Left ventricle myocardium inferior (tissue), 1 donor: ENCODE measurements around the gene RGS7. TPM values are rescaled to one million over a fixed set of nuclear protein-coding genes. Genes with fewer than 3 reads are reported as not detected.
"Not testable (repeated sequence)": the region's sequence is repeated elsewhere in the genome, so short reads cannot be mapped to it uniquely, and the experiment has no call there.

Experiments
- DNase-seq: peaks from one replicate; pipeline ENCODE4 v3.0.0-alpha.2; 2020
- H3K27ac ChIP-seq: fragments of 200-600 bp; replicated peaks from 2 replicates; pipeline ENCODE4 v1.8.0; 2021
- H3K27me3 ChIP-seq: fragments of 200-600 bp; 2 replicates; pipeline ENCODE4 v1.8.0; 2021; ENCODE audit warnings: low read depth
- H3K36me3 ChIP-seq: fragments of 200-600 bp; 2 replicates; pipeline ENCODE4 v1.8.0; 2021
- H3K4me1 ChIP-seq: fragments of 200-600 bp; 2 replicates; pipeline ENCODE4 v1.8.0; 2021
- H3K4me3 ChIP-seq: fragments of 200-600 bp; 2 replicates; pipeline ENCODE4 v1.8.0; 2021; ENCODE audit warnings: mild to moderate bottlenecking, moderate library complexity
- H3K9me3 ChIP-seq: fragments of 200-600 bp; replicated peaks from 2 replicates; pipeline ENCODE4 v1.8.0; 2021
- intact Hi-C: fragments of 100-400 bp; cut with micrococcal nuclease; formaldehyde crosslinking; loops from one replicate; pipeline ENCODE4 v1.11.0; 2022
- total RNA-seq: library from RNA; stranded (reverse); fragmentation: NEBNext Ultra II Directional; extraction: Animal tissue kit (Norgen Biotek cat#: 25700); gene quantifications from one replicate; pipeline ENCODE4 v1.2.1, GENCODE V29; 2021
- TF ChIP-seq, protein P1 (sequence below): fragments of 200-600 bp; IDR thresholded peaks from 2 replicates; pipeline ENCODE4 v1.8.0; 2021; ENCODE audit warnings: antibody characterized with exemption, mild to moderate bottlenecking, borderline replicate concordance
- donor health status: DM: no; HTN: yes; CAD: no; lungs with severe emphysema.

RGS7 gene
- total RNA-seq, 1 donor from 2014 or later: not detected

DNA sequence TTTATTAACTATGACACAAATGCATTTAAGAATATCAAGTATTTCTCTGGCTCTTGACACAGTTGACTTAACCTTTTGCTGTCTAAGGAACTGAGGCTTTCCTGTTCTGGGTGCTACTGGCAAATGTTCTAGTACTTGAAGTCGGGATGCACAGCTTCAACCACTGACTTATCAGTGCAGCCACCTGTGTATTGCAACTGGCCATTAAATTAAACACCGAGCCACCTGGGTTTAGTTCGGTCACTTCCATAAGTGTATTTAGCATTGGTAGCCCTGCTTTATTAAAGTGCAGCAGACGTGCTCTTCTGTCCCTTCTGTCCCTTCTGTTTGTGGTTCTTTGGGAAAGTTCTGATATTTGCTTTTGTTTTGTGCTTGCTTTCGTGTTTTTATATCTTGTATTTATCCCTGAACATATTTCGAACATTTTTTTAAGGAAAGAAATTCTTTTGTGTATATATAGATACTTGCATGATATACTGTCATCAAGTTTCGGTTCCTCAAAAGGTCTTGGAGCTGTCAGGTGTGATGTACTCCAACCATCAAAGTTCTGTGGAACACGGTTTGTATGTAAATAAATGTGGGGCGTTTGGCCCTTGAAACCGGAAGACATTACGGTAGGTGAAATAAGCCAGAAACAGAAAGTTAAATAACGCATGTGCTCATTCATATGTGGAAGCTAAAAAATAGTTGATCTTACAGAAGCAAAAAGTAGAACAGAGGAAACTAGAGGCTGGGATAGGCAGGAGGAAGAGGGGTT is 447.1 kb downstream of the RGS7 start:
- Histone ChIP-seq H3K9me3 (no peaks in the 10 kb centered on the region), H3K27me3 (no peaks in the 10 kb centered on the region), H3K4me1 (no peaks in the 10 kb centered on the region), H3K4me3 (no peak overlapping the region), H3K36me3 (no peaks in the 10 kb centered on the region), H3K27ac (no peak overlapping the region)
- no peak for DNase-seq
- intact Hi-C loops: no loop called here
- TF ChIP-seq, protein P1, sequence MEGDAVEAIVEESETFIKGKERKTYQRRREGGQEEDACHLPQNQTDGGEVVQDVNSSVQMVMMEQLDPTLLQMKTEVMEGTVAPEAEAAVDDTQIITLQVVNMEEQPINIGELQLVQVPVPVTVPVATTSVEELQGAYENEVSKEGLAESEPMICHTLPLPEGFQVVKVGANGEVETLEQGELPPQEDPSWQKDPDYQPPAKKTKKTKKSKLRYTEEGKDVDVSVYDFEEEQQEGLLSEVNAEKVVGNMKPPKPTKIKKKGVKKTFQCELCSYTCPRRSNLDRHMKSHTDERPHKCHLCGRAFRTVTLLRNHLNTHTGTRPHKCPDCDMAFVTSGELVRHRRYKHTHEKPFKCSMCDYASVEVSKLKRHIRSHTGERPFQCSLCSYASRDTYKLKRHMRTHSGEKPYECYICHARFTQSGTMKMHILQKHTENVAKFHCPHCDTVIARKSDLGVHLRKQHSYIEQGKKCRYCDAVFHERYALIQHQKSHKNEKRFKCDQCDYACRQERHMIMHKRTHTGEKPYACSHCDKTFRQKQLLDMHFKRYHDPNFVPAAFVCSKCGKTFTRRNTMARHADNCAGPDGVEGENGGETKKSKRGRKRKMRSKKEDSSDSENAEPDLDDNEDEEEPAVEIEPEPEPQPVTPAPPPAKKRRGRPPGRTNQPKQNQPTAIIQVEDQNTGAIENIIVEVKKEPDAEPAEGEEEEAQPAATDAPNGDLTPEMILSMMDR: no peak

DNA sequence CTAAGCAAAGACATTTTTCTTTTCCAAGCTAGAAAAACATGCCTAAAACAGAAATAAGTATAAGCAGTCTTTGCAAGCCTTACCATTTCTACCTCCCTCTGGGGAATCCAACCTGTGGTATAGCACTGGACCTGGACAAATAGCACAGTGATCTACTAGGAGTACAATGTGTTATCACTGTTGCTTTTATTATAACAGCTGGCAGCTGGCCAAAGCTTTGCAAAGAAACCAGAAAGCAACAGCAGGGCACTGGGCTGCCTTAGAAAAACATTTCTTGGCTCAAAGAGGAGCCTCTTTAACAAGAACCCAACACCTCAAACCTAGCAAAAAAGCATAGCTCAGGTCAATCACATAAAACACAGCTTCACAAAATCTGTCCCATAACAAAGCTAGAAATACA is 450.5 kb downstream of the RGS7 start:
- intact Hi-C loops: no loop called here
- no peak for DNase-seq
- Histone ChIP-seq H3K27ac (no peak overlapping the region), H3K4me1 (no peaks in the 10 kb centered on the region), H3K36me3 (no peaks in the 10 kb centered on the region), H3K27me3 (no peaks in the 10 kb centered on the region), H3K4me3 (no peak overlapping the region), H3K9me3 (peaks cover 4% of the 10 kb centered on the region)
- TF ChIP-seq, protein P1: no peak

DNA sequence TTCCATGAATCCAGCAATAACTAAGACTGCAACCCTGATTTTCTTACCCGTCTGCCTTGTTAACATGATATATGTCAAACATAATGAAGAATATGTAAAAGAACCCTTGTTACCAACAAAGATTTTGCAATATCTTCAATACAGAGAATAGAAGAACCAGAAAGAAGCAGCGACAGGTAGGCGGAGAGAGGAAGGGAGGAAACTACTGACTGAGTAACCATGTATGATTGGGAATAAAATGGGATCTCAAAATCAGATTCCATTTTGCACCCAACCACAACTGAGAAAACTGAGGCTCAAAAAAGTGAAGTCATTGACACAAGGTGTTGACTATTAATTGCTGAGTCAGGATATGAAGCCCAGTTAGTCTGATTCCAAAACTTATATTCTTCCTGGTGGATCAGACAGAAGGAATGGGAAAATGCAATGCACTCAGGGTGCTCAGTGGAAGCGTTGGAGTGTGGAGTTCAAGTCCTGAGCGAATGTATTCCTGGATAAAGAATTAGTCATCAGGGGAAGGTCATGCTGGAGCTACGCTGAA is 451.7 kb downstream of the RGS7 start:
- Histone ChIP-seq H3K4me3 (no peak overlapping the region), H3K4me1 (no peaks in the 10 kb centered on the region), H3K27ac (no peak overlapping the region), H3K9me3 (peaks cover 9% of the 10 kb centered on the region), H3K36me3 (no peaks in the 10 kb centered on the region), H3K27me3 (no peaks in the 10 kb centered on the region)
- no peak for DNase-seq
- intact Hi-C loops: no loop called here
- TF ChIP-seq, protein P1: no peak

DNA sequence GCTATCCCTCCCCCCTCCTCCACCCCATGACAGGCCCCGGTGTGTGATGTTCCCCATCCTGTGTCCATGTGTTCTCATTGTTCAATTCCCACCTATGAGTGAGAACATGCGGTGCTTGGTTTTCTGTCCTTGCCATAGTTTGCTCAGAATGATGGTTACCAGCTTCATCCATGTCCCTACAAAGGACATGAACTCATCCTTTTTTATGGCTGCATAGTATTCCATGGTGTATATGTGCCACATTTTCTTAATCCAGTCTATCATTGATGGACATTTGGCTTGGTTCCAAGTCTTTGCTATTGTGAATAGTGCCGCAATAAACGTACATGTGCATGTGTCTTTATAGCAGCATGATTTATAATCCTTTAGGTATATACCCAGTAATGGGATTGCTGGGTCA is 461.6 kb downstream of the RGS7 start:
- H3K27ac ChIP-seq, H3K36me3 ChIP-seq, H3K4me1 ChIP-seq, H3K27me3 ChIP-seq, DNase-seq, intact Hi-C loops, H3K4me3 ChIP-seq: not testable (repeated sequence)
- H3K9me3 ChIP-seq: peaks cover 16% of the 10 kb centered on the region

DNA sequence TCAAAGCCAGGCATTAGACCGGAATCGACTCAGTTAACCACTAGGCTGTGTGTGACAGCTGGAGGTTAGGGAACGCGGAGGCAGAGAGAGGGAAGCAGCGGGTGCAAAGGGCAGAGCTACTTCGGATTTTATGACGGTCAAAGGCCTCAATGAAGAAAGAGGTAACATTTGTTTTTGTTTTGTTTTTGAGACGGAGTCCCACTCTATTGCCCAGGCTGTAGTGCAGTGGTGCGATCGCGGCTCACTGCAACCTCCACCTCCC is 468.3 kb downstream of the RGS7 start:
- intact Hi-C loops: no loop called here
- DNase-seq: no peak
- H3K4me3 ChIP-seq: no peak overlapping the region
- TF ChIP-seq, protein P1: no peak
- no peaks in the 10 kb centered on the region for H3K36me3 ChIP-seq
- H3K9me3 ChIP-seq: peaks cover 20% of the 10 kb centered on the region
- no peaks in the 10 kb centered on the region for H3K4me1 ChIP-seq
- no peak overlapping the region for H3K27ac ChIP-seq
- H3K27me3 ChIP-seq: no peaks in the 10 kb centered on the region

DNA sequence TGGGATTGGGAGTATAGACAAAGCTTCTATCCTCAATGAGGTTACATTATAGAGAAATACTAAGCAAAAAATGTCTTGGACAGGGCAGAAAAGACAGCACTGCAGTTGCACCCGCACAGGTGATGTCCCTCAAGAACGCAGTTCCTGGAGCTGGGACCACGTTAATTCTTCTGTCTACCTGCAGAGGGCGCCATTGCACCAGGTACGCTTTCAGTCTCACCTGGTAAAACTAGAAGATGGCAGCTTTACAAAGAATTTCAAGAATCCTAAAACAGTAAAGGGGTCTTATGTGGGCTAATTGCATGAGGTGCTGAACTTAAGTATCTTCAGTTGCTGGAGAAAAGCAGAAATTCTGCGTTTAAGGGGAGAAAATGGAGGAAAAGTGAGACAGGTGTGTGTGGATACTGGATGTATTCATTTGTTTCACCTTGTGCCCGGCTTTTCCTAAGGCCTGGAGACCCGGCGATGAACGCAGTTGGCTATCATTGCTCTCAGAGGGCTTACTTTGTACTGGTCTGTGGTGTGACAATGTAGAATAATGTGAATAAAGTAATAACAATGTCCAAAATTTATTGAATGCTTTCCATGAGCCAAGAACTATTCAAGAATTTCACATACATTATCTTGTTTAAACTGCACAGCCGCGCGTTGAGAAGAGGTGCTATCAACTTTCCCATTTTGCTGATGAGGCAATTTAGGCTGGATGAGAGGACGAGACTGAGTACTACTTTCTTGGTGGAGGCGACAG is 468.8 kb downstream of the RGS7 start:
- peaks cover 24% of the 10 kb centered on the region for H3K9me3 ChIP-seq
- H3K27me3 ChIP-seq: no peaks in the 10 kb centered on the region
- H3K27ac ChIP-seq: no peak overlapping the region
- TF ChIP-seq, protein P1: no peak
- H3K4me3 ChIP-seq: no peak overlapping the region
- H3K36me3 ChIP-seq: no peaks in the 10 kb centered on the region
- DNase-seq: no peak
- no peaks in the 10 kb centered on the region for H3K4me1 ChIP-seq
- intact Hi-C loops: no loop called here
